GM20431 (cell line): ENCODE measurements around the gene PIGA.

Experiments
- in situ Hi-C: fragments of 300-500 bp; cut with MseI, MboI; formaldehyde crosslinking; loops from one replicate; pipeline ENCODE4 v1.15.0; 2020; ENCODE audit warnings: low sequenced_read_pairs; ENCODE audit not compliant: unreplicated experiment

Gene PIGA, protein sequence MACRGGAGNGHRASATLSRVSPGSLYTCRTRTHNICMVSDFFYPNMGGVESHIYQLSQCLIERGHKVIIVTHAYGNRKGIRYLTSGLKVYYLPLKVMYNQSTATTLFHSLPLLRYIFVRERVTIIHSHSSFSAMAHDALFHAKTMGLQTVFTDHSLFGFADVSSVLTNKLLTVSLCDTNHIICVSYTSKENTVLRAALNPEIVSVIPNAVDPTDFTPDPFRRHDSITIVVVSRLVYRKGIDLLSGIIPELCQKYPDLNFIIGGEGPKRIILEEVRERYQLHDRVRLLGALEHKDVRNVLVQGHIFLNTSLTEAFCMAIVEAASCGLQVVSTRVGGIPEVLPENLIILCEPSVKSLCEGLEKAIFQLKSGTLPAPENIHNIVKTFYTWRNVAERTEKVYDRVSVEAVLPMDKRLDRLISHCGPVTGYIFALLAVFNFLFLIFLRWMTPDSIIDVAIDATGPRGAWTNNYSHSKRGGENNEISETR

GRCh38 chrX:15335135-15336022 lies at the start of gene PIGA:
TSS of gene PIGA (minus strand) at chrX:15335523. CDS start at chrX:15331930, 3,593 bp downstream.
- in situ Hi-C loops: loop anchor here (25.0 kb wide), 1 partner anchor 127 kb away; no protein-coding TSS in a partner anchor

- in situ Hi-C loops: no loop called here
Observed at GRCh38 chrX:15384304-15384703, 49.0 kb upstream of the PIGA start, which contains the start of gene VEGFD. TSS of gene VEGFD (minus strand) at chrX:15384413. CDS start at chrX:15383946, 467 bp downstream.

DNA sequence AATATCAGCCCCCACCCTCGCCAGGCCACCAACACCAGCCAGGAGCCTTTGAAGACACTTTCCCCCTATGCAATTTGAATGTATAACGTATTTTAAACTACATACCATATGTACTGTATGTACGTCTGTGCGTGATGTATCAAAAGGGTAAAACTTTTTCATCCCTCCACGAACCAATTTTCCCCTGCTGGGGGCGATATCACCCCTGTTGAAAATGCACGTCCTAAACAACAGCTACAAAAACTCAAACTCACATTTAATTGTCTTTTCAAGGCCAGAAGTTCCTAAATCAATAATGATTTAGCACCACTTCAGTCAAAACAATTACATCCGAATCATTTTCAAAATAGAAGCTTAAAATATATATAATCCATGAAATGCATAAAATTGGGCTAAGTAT lies 47.5 kb upstream of the PIGA start:
- in situ Hi-C loops: no loop called here

GRCh38 chrX:15376956-15377355 lies 41.6 kb upstream of the PIGA start:
- in situ Hi-C loops: no loop called here

DNA sequence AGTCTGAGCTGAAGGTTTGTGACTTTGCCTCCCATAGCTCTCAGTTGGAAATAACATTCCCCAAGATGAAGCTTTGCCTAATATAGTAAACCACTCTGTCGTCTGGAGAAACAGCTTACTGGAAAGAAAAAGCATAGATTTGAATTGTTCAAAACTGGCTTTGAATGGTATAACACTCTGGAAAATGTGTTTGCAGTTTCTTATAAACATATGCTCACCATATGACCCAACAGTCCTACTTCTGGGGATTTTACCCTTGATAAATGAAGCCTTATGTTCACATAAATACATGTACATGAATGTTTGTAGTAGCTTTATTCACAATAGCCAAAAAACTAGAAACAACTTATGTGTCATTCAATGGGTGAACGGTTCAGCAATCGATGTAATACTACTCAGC lies 38.7 kb upstream of the PIGA start:
- in situ Hi-C loops: no loop called here

DNA sequence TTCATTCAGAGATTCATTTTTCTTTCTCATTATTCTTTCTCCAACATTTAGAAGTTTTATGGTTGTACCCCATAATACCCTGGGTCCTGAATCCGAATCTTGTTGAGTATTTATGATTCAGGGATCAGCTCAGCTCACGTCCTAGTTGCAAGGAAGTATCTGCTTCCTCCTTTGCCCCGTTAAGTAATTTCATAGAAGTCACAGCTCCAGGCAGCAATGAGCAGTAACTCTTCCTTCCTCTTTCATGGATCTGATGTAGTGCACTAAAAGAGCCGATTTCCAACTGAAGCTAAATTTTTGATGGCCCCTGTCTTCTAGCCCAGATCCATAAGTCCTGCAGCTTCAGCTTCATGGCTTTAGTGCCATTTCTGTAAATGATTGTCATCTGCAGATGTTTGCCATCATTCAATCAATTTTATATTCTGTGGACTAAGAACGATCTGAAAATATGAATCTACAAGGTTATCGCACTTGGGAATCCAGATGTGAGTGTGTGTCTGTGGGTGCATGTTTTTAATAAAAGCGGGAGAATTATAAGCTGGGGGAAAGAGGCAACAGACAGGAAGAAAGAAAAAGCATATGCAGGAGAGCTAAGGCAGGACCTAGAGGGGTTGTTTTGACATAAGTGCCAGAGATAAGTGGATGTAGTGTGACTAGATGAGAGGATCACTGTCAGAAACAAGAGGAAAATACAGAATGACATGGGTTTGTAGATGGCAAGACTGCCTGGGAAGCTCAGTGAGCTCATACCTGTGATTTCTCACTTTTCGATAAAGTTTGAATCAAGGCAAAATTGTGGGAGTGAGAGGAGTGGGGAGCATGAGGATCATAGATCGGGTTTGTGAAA lies 31.4 kb upstream of the PIGA start:
- in situ Hi-C loops: no loop called here

GRCh38 chrX:15359701-15360100 lies 24.4 kb upstream of the PIGA start:
- in situ Hi-C loops: no loop called here

- in situ Hi-C loops: no loop called here
Observed at GRCh38 chrX:15358533-15358932, 23.2 kb upstream of the PIGA start.

DNA sequence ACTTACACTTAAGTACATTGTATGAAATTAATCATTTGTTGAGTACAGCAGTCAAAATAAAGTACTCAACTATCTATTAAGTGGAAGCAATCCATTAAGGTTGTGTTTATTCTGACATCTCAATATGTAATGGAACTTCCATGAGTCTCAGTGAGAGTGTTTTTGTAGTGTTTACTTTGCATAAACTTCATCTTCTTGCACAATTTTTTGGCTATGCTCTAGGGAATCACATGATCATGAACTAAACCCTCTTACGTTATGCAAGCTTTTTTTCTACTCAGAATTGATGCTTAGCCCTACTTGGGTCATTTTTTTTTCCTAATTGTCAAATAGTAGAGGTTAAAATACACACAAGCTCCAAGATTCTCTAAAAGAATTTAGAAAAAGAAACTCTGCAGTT lies 21.1 kb upstream of the PIGA start:
- in situ Hi-C loops: no loop called here

- in situ Hi-C loops: no loop called here
Observed at GRCh38 chrX:15350329-15350996, 15.1 kb upstream of the PIGA start.

DNA sequence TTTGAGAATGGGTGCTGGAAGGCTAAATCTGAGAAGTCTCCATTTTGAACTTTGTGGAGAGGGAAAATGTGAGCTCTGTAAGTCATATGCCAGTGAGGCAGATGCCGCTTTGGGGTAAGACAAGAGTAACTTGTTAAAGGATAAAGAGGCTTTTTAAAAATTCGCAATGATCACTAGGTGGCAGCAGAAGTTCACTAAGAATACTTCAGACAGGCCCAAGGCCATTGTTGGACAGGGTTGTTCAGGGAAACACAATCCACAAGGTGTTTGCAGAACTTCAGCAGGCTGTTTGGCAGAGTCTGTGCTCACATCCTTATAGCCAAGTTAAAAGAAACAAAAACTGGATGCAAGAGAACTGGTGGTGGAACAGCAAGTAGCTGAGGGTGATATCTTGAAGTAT lies 13.7 kb upstream of the PIGA start:
- in situ Hi-C loops: loop anchor here (25.0 kb wide), 1 partner anchor 113 kb away; no protein-coding TSS in a partner anchor

DNA sequence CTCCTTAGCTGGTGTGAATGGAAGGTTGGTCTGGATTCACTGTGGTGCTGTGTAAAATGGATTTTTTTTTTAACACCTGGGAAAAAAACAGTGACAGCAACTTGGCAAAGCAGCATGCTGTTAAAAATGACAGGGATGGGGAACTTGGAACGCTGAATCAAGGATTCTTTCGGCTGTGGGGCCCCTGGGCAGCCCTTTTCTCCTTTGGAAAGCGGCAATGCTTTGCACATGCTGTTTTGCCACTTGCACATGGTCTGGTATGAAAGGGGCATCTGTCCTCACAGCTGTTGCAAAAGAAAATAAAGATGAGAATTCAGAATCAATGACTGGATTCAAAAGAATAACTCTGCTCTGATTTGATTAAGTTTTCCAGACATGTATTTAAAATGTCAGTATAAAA lies 10.7 kb upstream of the PIGA start:
- in situ Hi-C loops: loop anchor here (25.0 kb wide), 1 partner anchor 116 kb away; no protein-coding TSS in a partner anchor

- in situ Hi-C loops: loop anchor here (25.0 kb wide), 1 partner anchor 118 kb away; no protein-coding TSS in a partner anchor
Observed at GRCh38 chrX:15344106-15344505, 8.8 kb upstream of the PIGA start.

DNA sequence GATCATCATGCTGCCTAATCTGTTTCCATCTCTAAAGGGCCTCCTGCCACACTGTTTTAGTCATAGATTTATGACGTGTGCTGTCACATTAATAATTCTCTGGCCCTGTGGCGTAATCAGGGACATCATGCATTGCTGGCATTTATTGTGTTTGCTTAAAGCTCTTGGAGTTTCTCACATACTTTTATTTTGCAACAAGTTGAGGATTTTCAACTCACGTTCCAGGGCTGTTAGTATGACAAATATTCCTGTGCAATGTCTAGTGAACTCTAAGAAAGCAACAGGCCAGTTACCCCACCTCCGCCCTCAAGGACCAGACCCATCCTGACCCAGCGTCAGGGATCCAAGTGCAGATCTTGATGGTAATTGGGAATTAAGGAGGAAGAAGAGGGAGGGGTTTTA lies 7.8 kb upstream of the PIGA start:
- in situ Hi-C loops: loop anchor here (25.0 kb wide), 1 partner anchor 119 kb away; no protein-coding TSS in a partner anchor

DNA sequence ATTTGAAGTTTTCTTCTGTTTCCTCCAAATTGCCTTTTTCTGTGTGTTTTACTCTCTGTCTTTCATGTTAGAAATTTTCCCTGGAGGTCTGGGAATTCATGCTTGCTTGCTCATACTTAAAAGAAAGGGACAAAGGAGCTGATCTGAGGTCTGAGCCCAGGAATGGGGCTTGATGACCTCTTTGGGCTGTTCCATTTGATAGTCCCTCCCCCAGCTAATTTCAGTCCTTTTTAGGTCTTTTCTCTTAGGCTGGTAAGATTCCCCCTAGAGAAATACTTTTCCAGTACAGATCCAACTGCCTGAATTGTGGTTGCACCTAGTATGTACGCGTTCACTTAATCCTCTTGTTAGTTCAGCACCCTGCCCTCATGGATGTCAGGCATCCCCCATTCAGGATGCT lies 5.5 kb upstream of the PIGA start:
- in situ Hi-C loops: loop anchor here (25.0 kb wide), 1 partner anchor 121 kb away; no protein-coding TSS in a partner anchor

DNA sequence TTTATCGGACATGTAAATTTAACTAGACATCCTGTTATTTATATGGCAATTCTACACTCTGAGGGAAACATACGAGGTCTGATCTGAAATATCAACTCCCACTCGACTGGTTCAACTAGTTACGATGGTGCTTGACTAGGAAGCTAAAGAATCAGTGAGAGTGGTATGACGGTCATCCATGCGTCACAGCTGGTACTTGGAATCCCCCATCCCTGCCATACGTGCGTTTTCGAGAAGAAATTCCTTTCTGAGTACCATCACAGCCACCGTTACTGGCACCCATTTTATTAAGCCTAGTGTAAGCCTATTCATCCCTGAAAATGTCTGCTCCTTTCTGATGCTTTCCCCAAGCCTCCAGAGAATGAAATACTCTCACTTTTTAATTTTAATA lies 695 bp upstream of the PIGA start:
- in situ Hi-C loops: loop anchor here (25.0 kb wide), 1 partner anchor 126 kb away; no protein-coding TSS in a partner anchor

DNA sequence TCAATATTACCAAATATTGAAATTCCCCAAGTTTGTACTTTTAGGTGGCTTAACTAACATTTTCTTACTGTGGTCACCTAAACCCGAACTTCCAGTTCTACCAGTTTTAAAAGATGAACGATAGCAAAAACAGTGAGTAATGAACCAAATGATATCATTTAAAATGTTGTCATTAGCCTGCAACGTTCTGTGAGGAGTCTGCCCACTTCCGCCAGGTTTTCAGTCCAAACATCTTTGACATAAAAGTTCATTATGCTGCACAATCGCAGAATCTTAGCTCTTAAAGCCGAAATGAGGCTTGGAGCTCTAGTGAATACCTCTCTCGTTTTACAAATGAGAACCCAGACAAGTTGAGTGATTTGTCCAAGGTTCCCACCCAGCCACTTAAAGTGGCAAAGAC lies 762 bp downstream of the PIGA start:
- in situ Hi-C loops: loop anchor here (25.0 kb wide), 1 partner anchor 128 kb away; no protein-coding TSS in a partner anchor

- in situ Hi-C loops: loop anchor here (25.0 kb wide), 1 partner anchor 133 kb away; no protein-coding TSS in a partner anchor
Observed at GRCh38 chrX:15328821-15329220, 6.5 kb downstream of the PIGA start.

- in situ Hi-C loops: loop anchor here (25.0 kb wide), 1 partner anchor 134 kb away; no protein-coding TSS in a partner anchor
Observed at GRCh38 chrX:15328131-15328530, 7.2 kb downstream of the PIGA start.
